ENCODE measurements around the gene TMEM170B. TPM values are rescaled to one million over a fixed set of nuclear protein-coding genes. Genes with fewer than 3 reads are reported as not detected.

Gene TMEM170B
- total RNA-seq, 1 donor from 2014 or later, result 19.7 TPM

DNA sequence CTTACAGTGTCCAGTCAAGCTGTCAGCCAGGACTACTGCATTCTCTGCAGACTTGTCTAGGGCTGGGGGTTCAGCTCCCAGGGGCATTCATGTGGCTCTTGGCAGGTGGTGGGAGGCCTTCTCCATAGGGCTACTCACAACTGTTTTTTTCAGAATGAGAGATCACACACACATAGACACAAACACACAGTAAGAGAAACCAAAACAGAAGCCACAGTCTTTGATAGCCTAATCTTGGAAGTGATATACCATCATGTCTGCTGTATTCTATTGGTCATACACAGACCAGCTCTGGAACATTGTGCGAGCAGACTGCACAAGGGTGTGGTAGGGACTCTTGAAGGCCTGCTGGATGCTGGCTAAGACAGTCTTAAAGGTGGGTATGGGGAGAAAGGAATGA is 13.5 kb downstream of the TMEM170B start:
- H3K27me3 Mint-ChIP-seq (ENCODE audit: insufficient read depth, low read depth), result no peaks in the 10 kb centered on the region
- H3K36me3 Mint-ChIP-seq, result peaks cover 13% of the 10 kb centered on the region
- H3K4me2 ChIP-seq, result no peak overlapping the region

DNA sequence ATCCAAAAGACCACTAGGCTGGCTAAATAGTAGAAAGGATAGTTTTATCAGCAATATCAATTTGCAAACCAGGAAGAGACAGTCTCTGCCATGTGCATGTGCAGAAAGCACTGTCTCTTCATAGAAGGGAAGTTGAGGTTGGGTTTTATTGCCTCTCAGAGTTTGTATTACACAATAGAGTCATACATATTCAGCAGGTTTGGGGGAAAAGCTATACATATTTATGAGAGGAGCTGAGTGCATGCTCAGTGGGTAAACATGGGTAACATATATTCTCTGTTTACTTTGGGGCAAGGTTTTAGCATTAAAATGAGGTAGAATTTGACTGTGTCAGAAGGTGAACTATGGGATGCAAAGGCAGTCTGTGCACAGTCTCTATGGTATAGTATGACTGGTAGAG is 14.9 kb downstream of the TMEM170B start:
- H3K27me3 ChIP-seq, result no peaks in the 10 kb centered on the region
- TF ChIP-seq EZH2phosphoT487 (IDR thresholded peaks at IDR 0.05) (no peak), EZH2 (IDR thresholded peaks at IDR 0.05) (no peak)
- TF ChIP-seq, protein P1, sequence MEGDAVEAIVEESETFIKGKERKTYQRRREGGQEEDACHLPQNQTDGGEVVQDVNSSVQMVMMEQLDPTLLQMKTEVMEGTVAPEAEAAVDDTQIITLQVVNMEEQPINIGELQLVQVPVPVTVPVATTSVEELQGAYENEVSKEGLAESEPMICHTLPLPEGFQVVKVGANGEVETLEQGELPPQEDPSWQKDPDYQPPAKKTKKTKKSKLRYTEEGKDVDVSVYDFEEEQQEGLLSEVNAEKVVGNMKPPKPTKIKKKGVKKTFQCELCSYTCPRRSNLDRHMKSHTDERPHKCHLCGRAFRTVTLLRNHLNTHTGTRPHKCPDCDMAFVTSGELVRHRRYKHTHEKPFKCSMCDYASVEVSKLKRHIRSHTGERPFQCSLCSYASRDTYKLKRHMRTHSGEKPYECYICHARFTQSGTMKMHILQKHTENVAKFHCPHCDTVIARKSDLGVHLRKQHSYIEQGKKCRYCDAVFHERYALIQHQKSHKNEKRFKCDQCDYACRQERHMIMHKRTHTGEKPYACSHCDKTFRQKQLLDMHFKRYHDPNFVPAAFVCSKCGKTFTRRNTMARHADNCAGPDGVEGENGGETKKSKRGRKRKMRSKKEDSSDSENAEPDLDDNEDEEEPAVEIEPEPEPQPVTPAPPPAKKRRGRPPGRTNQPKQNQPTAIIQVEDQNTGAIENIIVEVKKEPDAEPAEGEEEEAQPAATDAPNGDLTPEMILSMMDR (IDR thresholded peaks at IDR 0.05), result no peak
- Mint-ChIP-seq H3K4me3 (no peak overlapping the region), H3K36me3 (peaks cover 13% of the 10 kb centered on the region), H3K27ac (no peak overlapping the region), H3K9me3 (peaks cover 8% of the 10 kb centered on the region), H3K27me3 (ENCODE audit: insufficient read depth, low read depth) (no peaks in the 10 kb centered on the region), H3K4me1 (peaks cover 6% of the 10 kb centered on the region)
- H4K20me1 ChIP-seq (ENCODE audit: low read depth), result no peaks in the 10 kb centered on the region
- H3K27ac ChIP-seq, result no peak overlapping the region
- no peak overlapping the region for H3K4me2 ChIP-seq
- peaks cover 10% of the 10 kb centered on the region for H3F3A ChIP-seq (ENCODE audit: low read depth)
- H3K4me3 ChIP-seq, result no peak overlapping the region
- H3K9me3 ChIP-seq (ENCODE audit: low read depth), result no peaks in the 10 kb centered on the region
- H3K9ac ChIP-seq, result no peak overlapping the region
- DNase-seq (ENCODE audit: low spot score), result no peak
- H3K36me3 ChIP-seq, result no peaks in the 10 kb centered on the region
- no peak overlapping the region for H2AFZ ChIP-seq (replicated peaks)
- peaks cover 33% of the 10 kb centered on the region for H3K79me2 ChIP-seq (ENCODE audit: low read depth)
- peaks cover 10% of the 10 kb centered on the region for H3K4me1 ChIP-seq

More for the DNA sequence above, 13.5 kb downstream of the TMEM170B start:
- no peaks in the 10 kb centered on the region for H3K9me3 ChIP-seq (ENCODE audit: low read depth)
- TF ChIP-seq EZH2phosphoT487 (IDR thresholded peaks at IDR 0.05), result no peak
- TF ChIP-seq EZH2 (IDR thresholded peaks at IDR 0.05), result no peak
- TF ChIP-seq, protein P1 (IDR thresholded peaks at IDR 0.05), result no peak
- no peak overlapping the region for H3K4me3 ChIP-seq
- Mint-ChIP-seq H3K4me3 (no peak overlapping the region), H3K9me3 (peaks cover 8% of the 10 kb centered on the region), H3K4me1 (no peaks in the 10 kb centered on the region), H3K27ac (no peak overlapping the region)
- peaks cover under 1% of the 10 kb centered on the region for H3F3A ChIP-seq (ENCODE audit: low read depth)
- H3K36me3 ChIP-seq, result no peaks in the 10 kb centered on the region
- no peaks in the 10 kb centered on the region for H4K20me1 ChIP-seq (ENCODE audit: low read depth)
- H2AFZ ChIP-seq (replicated peaks), result no peak overlapping the region
- H3K9ac ChIP-seq, result no peak overlapping the region
- no peak for DNase-seq (ENCODE audit: low spot score)
- H3K27me3 ChIP-seq, result no peaks in the 10 kb centered on the region
- peaks cover under 1% of the 10 kb centered on the region for H3K4me1 ChIP-seq
- H3K79me2 ChIP-seq (ENCODE audit: low read depth), result peaks cover 25% of the 10 kb centered on the region
- no peak overlapping the region for H3K27ac ChIP-seq

DNA sequence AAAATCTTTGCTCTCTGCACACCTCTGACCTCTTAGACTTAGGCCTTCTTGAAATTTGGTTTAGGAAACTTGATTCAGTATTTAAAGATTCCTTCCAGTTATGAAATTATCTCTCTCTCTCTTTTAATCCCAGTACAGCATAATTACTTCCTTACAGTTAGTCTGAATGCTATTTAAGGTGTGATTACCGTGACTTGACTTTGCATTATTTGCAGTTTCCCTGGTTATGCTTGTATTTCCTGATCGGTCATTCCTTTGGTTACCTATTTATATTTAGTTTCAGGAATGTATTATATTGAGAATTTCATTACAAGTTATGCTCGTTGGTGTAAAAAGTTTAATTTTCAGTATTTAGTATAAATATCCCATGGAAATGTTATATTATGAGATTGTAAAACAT is 16.3 kb downstream of the TMEM170B start:
- Histone ChIP-seq H3K36me3 (no peaks in the 10 kb centered on the region), H3K27ac (no peak overlapping the region), H3K4me3 (no peak overlapping the region), H3K79me2 (ENCODE audit: low read depth) (peaks cover 45% of the 10 kb centered on the region), H3K27me3 (no peaks in the 10 kb centered on the region), H3K4me1 (peaks cover 10% of the 10 kb centered on the region), H3K9ac (no peak overlapping the region), H3F3A (ENCODE audit: low read depth) (peaks cover 10% of the 10 kb centered on the region), H3K4me2 (no peak overlapping the region), H3K9me3 (ENCODE audit: low read depth) (no peaks in the 10 kb centered on the region), H4K20me1 (ENCODE audit: low read depth) (no peaks in the 10 kb centered on the region), H2AFZ (replicated peaks) (no peak overlapping the region)
- Mint-ChIP-seq H3K9me3 (peaks cover 6% of the 10 kb centered on the region), H3K36me3 (peaks cover 17% of the 10 kb centered on the region), H3K4me1 (peaks cover 6% of the 10 kb centered on the region), H3K27me3 (ENCODE audit: insufficient read depth, low read depth) (no peaks in the 10 kb centered on the region), H3K4me3 (no peak overlapping the region), H3K27ac (no peak overlapping the region)
- no peak for DNase-seq (ENCODE audit: low spot score)
- no peak for TF ChIP-seq EZH2 (IDR thresholded peaks at IDR 0.05)
- no peak for TF ChIP-seq EZH2phosphoT487 (IDR thresholded peaks at IDR 0.05)
- TF ChIP-seq, protein P1 (IDR thresholded peaks at IDR 0.05), result no peak

Data from neural progenitor cell (in vitro differentiated cells).